Myocyte (in vitro differentiated cells): ENCODE data around the gene NRAP. TPM values are rescaled to one million over a fixed set of nuclear protein-coding genes. Genes with fewer than 3 reads are reported as not detected.

Source experiments
- total RNA-seq: library from RNA; depleted of rRNA; stranded (reverse); fragments of >200 nt; gene quantifications from 2 replicates; pipeline ENCODE4 v1.2.3, GENCODE V29; 2014

The NRAP gene
- total RNA-seq, 1 donor from 2014 or later = 5.6 TPM

Other genes with a start within 250 kb of the NRAP start
- not detected in 2 replicates for gene HABP2, start 111.0 kb downstream of the NRAP start, total RNA-seq
- 19.0 and 22.7 TPM in 2 replicates for gene CASP7, start 15.9 kb upstream of the NRAP start, total RNA-seq
- gene PLEKHS1, start 87.6 kb upstream of the NRAP start, total RNA-seq = not detected in 2 replicates
- 3.8 and 4.4 TPM in 2 replicates for gene DCLRE1A, start 190.0 kb upstream of the NRAP start, total RNA-seq
- 21.2 and 26.9 TPM in 2 replicates for gene NHLRC2, start 190.6 kb upstream of the NRAP start, total RNA-seq